K562 (cell line): ENCODE data around the gene KXD1. TPM values are rescaled to one million over a fixed set of nuclear protein-coding genes. Genes with fewer than 3 reads are reported as not detected.

Experiments
- ATF3 ChIP-seq, 2 experiments: fragments of 450-650 bp in 1 of 2; sonication (generic) in 1 of 2; formaldehyde crosslinking in 1 of 2; IDR thresholded peaks in 1 of 2; conservative IDR thresholded peaks in 1 of 2; 2 replicates each; pipeline versions ENCODE4 v1.6.1 to v1.8.1; 2016 to 2023; ENCODE audit warnings: mild to moderate bottlenecking in 2 of 2, moderate library complexity in 2 of 2, inconsistent platforms in 1 of 2, missing genetic modification reagents in 1 of 2
- ATF4 ChIP-seq: fragments of 450-650 bp; formaldehyde crosslinking; IDR thresholded peaks from 2 replicates; pipeline ENCODE4 v1.4.0; 2022; ENCODE audit warnings: mild to moderate bottlenecking, moderate library complexity
- ATF7 ChIP-seq: fragments of 450-650 bp; IDR thresholded peaks from 2 replicates; pipeline ENCODE4 v1.7.1; 2014; ENCODE audit warnings: mild to moderate bottlenecking, moderate library complexity
- CBX3 ChIP-seq, 2 experiments: IDR thresholded peaks; 1 replicate in 1 of 2; 2 replicates in 1 of 2; pipeline ENCODE4 v1.6.1; 2012; ENCODE audit warnings: inconsistent platforms in 2 of 2, low read length in 2 of 2, borderline replicate concordance in 1 of 2, control low read depth in 1 of 2
- HMGN3 ChIP-seq: IDR thresholded peaks from 2 replicates; pipeline ENCODE4 v1.6.1; 2011; ENCODE audit warnings: borderline replicate concordance, low read depth, mild to moderate bottlenecking, mixed read lengths, low read length; ENCODE audit not compliant: insufficient read length; ENCODE audit errors: extremely low read depth
- HSF4 ChIP-seq: fragments of 250-450 bp; sonication (Bioruptor Pico); IDR thresholded peaks from 2 replicates; pipeline ENCODE4 v2.1.2; 2022; ENCODE audit warnings: mild to moderate bottlenecking, moderate library complexity, borderline replicate concordance
- KDM1A ChIP-seq, 2 experiments: fragments of 450-650 bp; IDR thresholded peaks; 2 replicates each; pipeline ENCODE4 v1.6.1; 2016; ENCODE audit warnings: mild to moderate bottlenecking in 2 of 2
- LEF1 ChIP-seq: fragments of 450-650 bp; IDR thresholded peaks from 2 replicates; pipeline ENCODE4 v1.6.1; 2016; ENCODE audit warnings: mild to moderate bottlenecking
- MITF ChIP-seq: IDR thresholded peaks from 2 replicates; pipeline ENCODE4 v1.6.1; 2014; ENCODE audit warnings: antibody characterized with exemption
- MTA2 ChIP-seq: fragments of 450-650 bp; IDR thresholded peaks from 2 replicates; pipeline ENCODE4 v1.6.1; 2016; ENCODE audit warnings: low read depth
- MTA3 ChIP-seq: fragments of 450-650 bp; formaldehyde crosslinking; IDR thresholded peaks from 2 replicates; pipeline ENCODE4 v1.6.1; 2017; ENCODE audit warnings: mild to moderate bottlenecking, borderline replicate concordance
- RB1 ChIP-seq: fragments of 450-650 bp; IDR thresholded peaks from 2 replicates; pipeline ENCODE4 v1.6.1; 2017; ENCODE audit warnings: low read depth, mild to moderate bottlenecking
- RCOR1 ChIP-seq, 2 experiments: IDR thresholded peaks; 2 replicates each; pipeline ENCODE4 v1.6.1; 2012; ENCODE audit warnings: low read depth in 2 of 2, low read length in 2 of 2, borderline replicate concordance in 1 of 2, improper control_type of control experiment in 1 of 2
- SAFB2 ChIP-seq: fragments of 200-400 bp; formaldehyde crosslinking; IDR thresholded peaks from 2 replicates; pipeline ENCODE4 v1.6.1; 2018; ENCODE audit warnings: borderline replicate concordance, low read length, low read depth, moderate library complexity; ENCODE audit not compliant: severe bottlenecking
- SNIP1 ChIP-seq: fragments of 450-650 bp; IDR thresholded peaks from 2 replicates; pipeline ENCODE4 v1.7.1; 2017; ENCODE audit warnings: low read depth, mild to moderate bottlenecking
- TFE3 ChIP-seq: fragments of 450-650 bp; formaldehyde crosslinking; IDR thresholded peaks from 2 replicates; pipeline ENCODE4 v1.4.0; 2020; ENCODE audit warnings: mild to moderate bottlenecking, mixed read lengths
- ZFP91 ChIP-seq: sonication (generic); formaldehyde crosslinking; IDR thresholded peaks from 2 replicates; pipeline ENCODE4 v1.8.0; 2022; ENCODE audit warnings: mild to moderate bottlenecking, missing genetic modification reagents
- ZNF384 ChIP-seq: IDR thresholded peaks from 2 replicates; pipeline ENCODE4 v1.6.1; 2012; ENCODE audit warnings: low read depth, low read length, improper control_type of control experiment
- ZNF75A ChIP-seq: fragments of 450-650 bp; formaldehyde crosslinking; IDR thresholded peaks from 2 replicates; pipeline ENCODE4 v1.4.0; 2020; ENCODE audit warnings: mild to moderate bottlenecking
- polyA plus RNA-seq, 8 experiments: library from polyadenylated mRNA; depleted of rRNA in 4 of 8; stranded (reverse) in 5 of 8; unstranded in 3 of 8; fragments of >200 nt; fragmentation: Nextera tagmentation in 2 of 8; fragmentation: Illumina TruSeq in 1 of 8; extraction: Ambion mirVana in 2 of 8; extraction: Trizol in 1 of 8; gene quantifications; 2 replicates each; pipeline versions ENCODE4 v1.2.1 to v1.2.3, GENCODE V29; 2011 to 2014; ENCODE audit warnings: inconsistent platforms in 1 of 8, missing spikeins in 1 of 8
- total RNA-seq, 7 experiments: library from RNA; depleted of rRNA in 6 of 7; stranded (reverse); fragments of >200 nt in 6 of 7; fragmentation: Illumina TruSeq in 2 of 7; extraction: Trizol in 2 of 7; gene quantifications; 2 replicates each; pipeline versions ENCODE4 v1.2.1 to v1.2.3, GENCODE V29; 2011 to 2021; ENCODE audit warnings: low replicate concordance in 1 of 7

KXD1 gene
- total and polyA plus RNA-seq, 9 of the 15 experiments (the other 6 are each of a cell fraction or from before 2014, with no cell fraction given): 21.9 to 210 (median 118) TPM

GRCh38 chr19:18543814-18544475 lies 13.7 kb upstream of the KXD1 start (continued):
- no peak for TF ChIP-seq SAFB2
- no peak for TF ChIP-seq HSF4 (CRISPR knock-in tag)
- TF ChIP-seq LEF1: peak; percentile 96
- no peak for TF ChIP-seq ZNF75A (CRISPR knock-in tag)
- TF ChIP-seq SNIP1: no peak
- peak; percentile 88 for TF ChIP-seq ZFP91 (CRISPR knock-in tag)
- peak; percentile 42 for TF ChIP-seq ATF3 (IDR thresholded peaks at IDR 0.05)
- TF ChIP-seq ATF3 (CRISPR knock-in tag; conservative IDR thresholded peaks at IDR 0.05): 0 out of 2 replicates have a peak, but pooled peaks have one; percentile 47
- peak; percentile 88 for TF ChIP-seq HMGN3
- peak in 1 of 2 experiments; percentile 95; a peak in 2 of 3 replicates for TF ChIP-seq CBX3 (IDR thresholded peaks at IDR 0.05; ENCODE audit: borderline replicate concordance in 1 of 2, low read length in 2 of 2)
- TF ChIP-seq TFE3 (CRISPR knock-in tag): no peak
- peak; percentile 29 for TF ChIP-seq ZNF384
- peak; percentile 97 for TF ChIP-seq MTA2
- peak; percentile 99 for TF ChIP-seq KDM1A (IDR thresholded peaks at IDR 0.05)
- TF ChIP-seq MTA3: peak; percentile 82
- TF ChIP-seq ATF4 (CRISPR knock-in tag): 0 out of 2 replicates have a peak, but pooled peaks have one; percentile 60
- TF ChIP-seq MITF: peak; percentile 41; the same call in 1 of the 2 replicates
- TF ChIP-seq RCOR1 (IDR thresholded peaks at IDR 0.05; ENCODE audit: borderline replicate concordance in 1 of 2, low read depth in 2 of 2, low read length in 2 of 2): peak in 1 of 2 experiments; percentile 91; a peak in 3 of 4 replicates
- peak; percentile 87 for TF ChIP-seq ATF7
- TF ChIP-seq RB1: peak; percentile 48; the same call in 1 of the 2 replicates
